T47D (cell line): ENCODE data around the gene ASRGL1.

Source experiments
- DNase-seq, 2 experiments: peaks; one replicate each; pipeline versions ENCODE4 v3.0.0 to v3.0.0-alpha.2; 2011 to 2012; ENCODE audit warnings: low read depth in 1 of 2, low spot score in 1 of 2
- JUND ChIP-seq: IDR thresholded peaks from 2 replicates; pipeline ENCODE4 v1.6.1; 2012; ENCODE audit warnings: low read depth
- in situ Hi-C: cut with HindIII; loops from 2 replicates; pipeline ENCODE4 v1.10.0; 2016; ENCODE audit warnings: low sequenced_read_pairs, low pct_unique_long_range_greater_than_20kb

The ASRGL1 gene

GRCh38 chr11:62433904-62434276 lies 96.6 kb downstream of the ASRGL1 start:
- no peak for DNase-seq
- TF ChIP-seq JUND: no peak
- in situ Hi-C loops: no loop called here

- in situ Hi-C loops: no loop called here
- no peak for TF ChIP-seq JUND
- DNase-seq: no peak
Observed at GRCh38 chr11:62435846-62436660, 98.8 kb downstream of the ASRGL1 start.

DNA sequence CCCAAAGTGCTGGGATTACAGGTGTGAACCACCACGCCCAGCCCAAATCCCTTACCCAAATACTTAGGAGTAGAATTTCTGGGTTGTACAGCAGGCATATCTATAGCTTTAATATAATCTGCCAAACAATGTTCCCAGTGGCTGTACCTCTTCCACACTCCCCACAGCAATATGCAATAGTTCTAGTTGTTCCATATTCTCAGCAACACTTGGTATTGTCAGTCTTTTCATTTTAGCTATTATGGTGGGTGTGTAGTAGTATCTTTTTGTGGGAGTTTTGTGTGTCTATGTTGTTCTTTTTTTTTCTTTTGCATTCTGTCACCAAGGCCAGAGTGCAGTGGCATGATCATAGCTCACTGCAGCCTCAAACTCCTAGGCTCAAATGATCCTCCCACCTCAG lies 100.4 kb downstream of the ASRGL1 start:
- TF ChIP-seq JUND: no peak
- no peak for DNase-seq
- in situ Hi-C loops: no loop called here

DNA sequence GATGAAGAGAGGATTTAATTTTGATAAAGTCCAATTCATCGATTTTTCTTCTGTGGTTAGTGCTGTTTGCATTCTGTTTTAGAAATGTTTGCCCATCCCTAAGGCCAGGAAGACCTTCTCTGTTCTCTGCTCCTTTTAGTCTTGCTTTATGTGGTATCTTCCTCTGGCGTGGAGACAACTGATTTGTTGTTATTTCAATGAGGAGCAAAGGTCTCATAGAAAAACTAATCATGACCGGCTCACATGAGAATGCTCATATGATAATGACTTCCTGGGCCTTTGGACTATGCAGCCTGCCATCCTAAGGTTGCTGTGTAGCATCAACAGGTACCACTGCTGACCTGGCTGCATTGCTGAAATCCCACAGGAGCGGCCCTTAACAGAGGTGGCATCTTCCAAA lies 101.4 kb downstream of the ASRGL1 start:
- DNase-seq: no peak
- TF ChIP-seq JUND: no peak
- in situ Hi-C loops: no loop called here

DNA sequence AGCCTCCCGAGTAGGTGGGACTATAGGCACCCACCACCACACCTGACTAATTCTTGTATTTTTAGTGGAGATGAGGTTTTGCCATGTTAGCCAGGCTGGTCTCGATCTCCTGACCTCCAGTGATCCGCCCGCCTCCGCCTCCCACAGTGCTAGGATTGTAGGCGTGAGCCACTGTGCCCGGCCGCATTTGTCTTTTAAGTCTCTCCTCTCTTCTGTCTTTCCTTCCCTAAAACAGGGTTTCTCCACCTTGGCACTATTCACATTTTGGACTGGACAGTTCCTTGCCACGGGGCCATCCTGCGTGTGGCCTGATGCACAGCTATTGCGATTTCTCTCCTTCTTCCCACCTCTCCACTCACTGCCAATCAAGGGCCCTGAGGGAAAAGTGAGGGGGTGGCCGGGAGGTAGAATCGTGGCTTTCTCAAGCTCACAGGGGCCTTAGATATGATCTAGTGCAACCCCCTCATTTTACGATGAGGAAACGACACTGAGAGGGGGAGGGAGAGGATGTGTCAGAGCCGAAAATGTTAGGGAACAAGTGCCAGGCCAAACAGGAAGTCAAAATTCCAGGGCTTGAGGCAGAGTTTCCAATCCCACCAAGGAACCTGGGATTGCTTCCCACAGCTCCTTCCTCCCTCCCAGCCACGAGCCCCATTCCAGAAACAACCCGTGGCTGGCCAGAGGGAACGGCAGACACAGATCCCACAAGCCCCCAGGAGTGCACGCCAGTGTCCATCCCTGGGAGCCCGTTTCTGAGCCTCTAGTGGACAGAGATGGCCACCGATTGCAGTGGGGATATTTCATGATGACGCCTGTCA lies 102.7 kb downstream of the ASRGL1 start:
- DNase-seq: no peak
- in situ Hi-C loops: no loop called here
- no peak for TF ChIP-seq JUND
